G401.6 (cell line): Measurements from ENCODE around the gene WIPI1.
"Not testable (repeated sequence)": the region's sequence is repeated elsewhere in the genome, so short reads cannot be mapped to it uniquely, and the experiment has no call there.

ENCODE experiments used
- FAIRE-seq: peaks from 2 replicates; lab custom pipeline; 2012; peaks lifted over from hg19 to GRCh38; lab: Jason Lieb, UNC

Gene WIPI1

DNA sequence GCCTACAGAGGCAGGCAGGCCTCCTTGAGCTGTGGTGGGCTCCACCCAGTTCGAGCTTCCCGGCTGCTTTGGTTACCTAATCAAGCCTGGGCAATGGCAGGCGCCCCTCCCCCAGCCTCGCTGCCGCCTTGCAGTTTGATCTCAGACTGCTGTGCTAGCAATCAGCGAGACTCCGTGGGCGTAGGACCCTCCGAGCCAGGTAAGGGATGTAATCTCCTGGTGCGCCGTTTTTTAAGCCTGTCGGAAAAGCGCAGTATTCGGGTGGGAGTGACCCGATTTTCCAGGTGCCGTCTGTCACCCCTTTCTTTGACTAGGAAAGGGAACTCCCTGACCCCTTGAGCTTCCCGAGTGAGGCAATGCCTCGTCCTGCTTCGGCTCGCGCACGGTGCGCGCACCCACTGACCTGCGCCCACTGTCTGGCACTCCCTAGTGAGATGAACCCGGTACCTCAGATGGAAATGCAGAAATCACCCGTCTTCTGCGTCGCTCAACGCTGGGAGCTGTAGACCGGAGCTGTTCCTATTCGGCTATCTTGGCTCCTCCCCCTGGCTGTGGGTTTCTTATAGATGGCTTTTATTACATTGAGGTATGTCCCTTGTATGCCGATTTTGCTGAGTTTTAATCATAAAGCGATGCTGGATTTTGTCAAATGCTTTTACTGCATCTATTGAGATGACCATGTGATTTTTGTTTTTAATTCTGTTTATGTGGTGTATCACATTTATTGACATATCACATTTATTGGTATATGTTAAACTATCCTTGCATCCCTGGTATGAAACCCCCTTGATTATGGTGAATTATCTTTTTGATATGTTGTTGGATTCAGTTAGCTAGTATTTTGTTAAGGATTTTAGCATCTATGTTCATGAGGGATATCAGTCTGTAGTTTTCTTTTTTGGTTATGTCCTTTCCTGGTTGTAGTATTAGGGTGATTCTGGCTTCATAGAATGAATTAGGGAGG, 43.4 kb downstream of the WIPI1 start:
- FAIRE-seq: not testable (repeated sequence)

DNA sequence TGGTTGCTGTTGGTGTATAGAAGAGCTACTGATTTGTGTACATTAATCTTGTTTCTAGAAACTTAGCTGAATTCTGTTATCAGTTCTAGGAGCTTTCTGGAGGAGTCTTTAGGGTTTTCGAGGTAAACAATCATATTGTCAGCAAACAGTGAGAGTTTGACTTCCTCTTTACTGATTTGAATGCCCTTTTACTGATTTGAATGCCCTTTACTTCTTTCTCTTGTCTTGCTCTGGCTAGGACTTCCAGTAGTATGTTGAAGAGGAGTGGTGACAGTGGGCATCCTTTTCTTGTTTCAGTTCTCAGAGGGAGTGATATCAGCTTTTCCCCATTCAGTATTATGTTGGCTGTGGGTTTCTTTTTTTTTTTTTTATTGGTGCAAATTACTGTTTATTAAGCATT, 49.6 kb downstream of the WIPI1 start:
- FAIRE-seq: not testable (repeated sequence)

DNA sequence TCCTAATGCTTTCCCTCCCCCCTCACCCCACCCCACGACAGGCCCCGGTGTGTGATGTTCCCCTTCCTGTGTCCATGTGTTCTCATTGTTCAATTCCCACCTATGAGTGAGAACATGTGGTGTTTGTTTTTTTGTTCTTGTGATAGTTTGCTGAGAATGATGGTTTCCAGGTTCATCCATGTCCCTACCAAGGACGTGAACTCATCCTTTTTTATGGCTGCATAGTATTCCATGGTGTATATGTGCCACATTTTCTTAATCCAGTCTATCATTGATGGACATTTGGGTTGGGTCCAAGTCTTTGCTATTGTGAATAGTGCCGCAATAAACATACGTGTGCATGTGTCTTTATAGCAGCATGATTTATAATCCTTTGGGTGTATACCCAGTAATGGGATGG, 53.5 kb downstream of the WIPI1 start:
- not testable (repeated sequence) for FAIRE-seq

DNA sequence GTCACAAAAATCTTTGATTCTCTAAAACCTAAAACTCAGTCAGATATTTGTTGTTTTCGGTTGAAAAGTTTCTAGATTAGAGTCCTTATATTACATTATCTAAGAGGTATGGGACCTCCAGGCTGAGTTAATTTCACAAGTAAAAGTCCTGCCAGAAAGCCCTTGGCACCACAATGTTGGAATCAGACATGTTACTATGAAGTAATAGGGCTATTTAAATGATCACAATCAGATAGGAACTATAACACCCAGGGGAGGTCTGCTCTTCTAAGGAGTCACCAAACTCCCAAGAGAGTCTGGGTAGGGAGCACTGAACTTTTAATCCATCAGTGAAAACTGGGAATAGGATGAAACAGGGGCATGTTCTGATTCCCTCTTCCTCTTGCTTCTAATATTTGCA, 54.2 kb downstream of the WIPI1 start:
- no peak for FAIRE-seq

DNA sequence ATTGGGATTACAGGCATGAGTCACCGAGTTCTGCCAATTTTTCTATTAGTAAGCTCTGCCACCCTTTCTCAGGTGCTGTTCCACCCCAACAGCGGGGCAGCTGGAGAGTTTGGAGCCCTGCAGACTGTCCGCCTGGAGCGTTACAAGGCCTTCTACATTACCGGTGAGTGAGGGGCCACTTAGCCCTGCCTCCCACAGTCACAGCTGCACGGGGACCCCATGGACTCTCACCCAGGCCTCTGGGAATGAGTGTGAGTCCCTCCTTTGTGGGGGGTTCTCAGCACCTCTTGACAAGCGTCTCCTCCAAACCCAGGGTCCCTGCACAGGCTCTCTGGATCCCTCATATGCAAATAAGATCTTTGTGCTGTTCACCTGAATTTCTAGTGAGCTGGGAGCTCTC, 56.0 kb downstream of the WIPI1 start:
- no peak for FAIRE-seq

DNA sequence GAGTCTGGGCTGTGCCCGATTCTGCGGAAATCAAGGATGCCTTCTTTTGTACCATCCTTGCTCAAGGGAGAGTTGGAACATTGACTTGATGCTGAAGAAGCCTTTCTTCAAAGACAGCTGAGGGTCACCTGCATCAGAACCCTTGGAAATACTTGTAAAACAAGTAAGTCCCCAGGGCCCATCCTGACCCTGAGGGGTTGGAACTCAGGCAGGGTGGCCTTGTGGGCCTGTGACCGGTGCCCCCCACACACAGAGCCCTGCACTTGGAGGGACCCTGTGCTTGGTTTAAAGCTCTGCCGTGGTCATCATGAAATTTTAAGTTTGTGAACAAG, 56.9 kb downstream of the WIPI1 start:
- FAIRE-seq: no peak

DNA sequence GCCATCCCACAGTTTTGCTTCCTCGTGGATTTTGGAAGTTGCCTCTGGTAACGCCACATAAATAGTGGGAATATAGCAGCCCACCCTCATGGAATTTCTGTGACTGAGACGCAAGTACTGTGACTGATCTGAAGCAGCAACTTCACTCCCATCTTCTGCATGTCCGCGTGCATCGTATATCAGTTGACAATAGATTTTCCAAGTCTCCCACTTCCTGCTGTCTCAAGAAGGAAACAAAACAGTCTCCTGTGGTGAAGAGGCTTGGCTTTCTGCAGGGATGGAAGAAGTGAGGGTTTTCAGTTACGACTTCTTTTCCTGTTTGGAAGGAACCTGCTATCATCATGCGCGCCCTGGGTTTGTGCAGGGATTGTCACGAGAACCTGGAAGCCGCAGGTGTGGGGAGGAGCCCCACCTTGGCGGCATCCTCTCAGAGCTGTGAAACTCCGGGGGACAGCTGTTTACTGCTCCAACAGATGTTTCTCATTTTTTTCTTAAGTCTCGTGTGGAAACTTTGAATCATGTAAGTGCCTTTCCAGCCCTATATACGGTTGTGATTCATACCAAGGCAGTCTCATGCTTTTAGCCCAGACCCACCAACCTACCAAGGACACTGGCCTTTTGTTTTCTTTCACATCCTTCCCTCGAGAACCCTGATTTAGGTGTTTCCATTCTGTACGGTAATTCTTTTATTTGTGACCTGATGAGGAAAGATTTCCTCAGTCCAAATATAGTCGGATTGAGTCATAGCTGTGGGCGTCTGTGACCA, 57.5 kb downstream of the WIPI1 start:
- no peak for FAIRE-seq

DNA sequence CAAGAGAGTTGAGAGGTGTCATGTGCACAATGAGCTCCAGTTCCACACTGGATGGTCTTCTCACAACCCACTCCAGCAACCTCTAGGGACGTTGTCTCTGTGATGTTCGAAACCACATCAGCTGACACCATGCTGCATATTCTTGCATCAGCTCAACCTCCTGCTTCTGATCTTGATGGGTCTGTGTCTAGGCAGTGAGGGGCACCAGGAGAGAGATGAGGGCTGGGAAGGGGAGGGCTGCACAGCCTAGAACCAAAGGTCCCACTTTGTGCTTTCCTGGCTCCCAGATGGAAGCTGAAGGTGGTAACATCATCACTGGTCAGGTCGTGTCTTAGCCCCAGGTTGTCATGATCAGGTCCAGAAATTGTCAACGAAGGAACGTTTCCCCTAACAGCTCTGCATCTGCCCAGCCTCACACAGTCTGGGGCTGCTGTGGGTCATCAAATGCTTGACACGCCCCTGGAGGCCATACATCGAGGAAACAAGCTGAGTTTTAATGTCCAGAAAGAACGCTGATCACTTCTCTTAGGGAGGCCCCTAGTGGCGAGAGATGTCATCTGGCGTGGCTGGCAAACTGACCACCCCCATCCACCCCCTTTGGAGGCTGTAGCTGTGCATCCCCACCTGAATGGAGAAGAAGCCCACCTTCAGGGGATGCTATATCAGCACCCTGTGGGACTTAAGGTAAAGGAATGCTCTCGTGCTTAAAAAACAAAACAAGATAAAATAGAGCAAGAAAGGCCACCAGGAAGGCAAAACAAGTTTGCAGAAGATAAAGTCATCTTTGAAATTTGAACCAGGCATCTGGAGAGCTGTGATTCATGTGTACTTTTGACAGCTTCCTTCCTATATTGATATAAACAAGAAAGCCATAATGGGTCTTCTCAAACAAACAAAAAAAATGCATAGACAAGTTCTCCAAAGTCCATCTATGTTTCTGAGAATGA, 58.3 kb downstream of the WIPI1 start:
- FAIRE-seq: peak; percentile 50

DNA sequence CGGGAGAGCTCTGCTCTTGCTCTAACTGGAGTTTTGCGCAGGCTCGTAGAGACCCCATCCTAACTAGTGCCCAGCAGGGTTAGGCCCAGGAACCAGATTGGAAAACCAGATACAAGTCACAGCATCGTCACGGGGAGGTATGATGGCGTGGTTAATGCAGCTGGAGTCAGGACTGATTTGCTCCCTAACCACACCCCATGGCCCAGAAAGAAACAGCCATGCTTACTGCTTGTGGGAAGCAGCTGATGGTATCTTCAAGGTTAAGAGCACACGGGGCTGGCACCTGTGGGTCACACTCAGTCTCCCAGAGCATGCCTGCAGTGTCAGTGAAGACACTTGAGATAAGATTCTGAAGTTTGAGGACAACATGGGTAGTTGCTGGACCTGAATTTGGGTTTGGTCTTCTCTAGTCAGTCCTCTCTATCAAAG, 60.2 kb downstream of the WIPI1 start:
- no peak for FAIRE-seq

DNA sequence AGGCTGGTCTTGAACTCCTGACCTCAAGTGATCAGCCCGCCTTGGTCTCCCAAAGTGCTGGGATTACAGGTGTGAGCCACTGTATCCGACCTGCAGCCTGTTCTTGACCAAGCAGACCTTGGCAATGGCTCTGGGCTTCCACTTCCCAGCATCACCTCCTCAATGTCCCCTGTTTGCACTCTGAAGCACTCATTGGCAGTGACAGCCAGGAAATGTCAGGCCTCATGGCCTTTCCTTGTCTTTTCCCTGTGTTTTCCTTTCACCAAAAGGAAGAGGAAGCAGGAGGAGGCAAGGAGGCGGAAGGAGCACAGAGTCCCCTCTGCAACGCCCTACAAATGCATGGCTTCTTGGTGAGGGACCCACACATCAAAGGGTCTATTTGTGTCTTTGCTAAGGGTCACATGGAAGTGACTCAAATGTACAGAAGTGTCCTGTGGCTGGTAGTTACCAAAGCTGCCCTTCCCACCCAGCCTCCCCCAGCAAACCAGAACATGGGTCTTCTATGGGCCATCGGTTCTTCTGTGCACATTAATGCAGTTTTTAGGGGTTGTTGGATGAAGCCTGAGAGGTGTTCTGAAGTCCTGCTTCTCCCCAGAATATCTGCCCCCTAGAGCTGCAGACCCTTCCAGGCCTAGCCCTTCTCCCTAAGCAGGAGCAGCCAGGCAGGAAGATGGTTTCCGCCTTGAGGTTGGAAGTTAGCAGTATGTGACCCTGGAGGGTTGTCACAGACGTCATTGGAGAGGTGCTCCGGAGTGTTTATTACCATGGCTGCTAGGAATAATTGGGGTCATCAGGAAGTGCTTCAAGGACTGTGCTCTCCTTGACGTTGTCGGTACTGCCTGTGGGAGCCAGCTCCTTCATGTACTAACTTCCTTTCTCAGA, 60.8 kb downstream of the WIPI1 start:
- FAIRE-seq: no peak

DNA sequence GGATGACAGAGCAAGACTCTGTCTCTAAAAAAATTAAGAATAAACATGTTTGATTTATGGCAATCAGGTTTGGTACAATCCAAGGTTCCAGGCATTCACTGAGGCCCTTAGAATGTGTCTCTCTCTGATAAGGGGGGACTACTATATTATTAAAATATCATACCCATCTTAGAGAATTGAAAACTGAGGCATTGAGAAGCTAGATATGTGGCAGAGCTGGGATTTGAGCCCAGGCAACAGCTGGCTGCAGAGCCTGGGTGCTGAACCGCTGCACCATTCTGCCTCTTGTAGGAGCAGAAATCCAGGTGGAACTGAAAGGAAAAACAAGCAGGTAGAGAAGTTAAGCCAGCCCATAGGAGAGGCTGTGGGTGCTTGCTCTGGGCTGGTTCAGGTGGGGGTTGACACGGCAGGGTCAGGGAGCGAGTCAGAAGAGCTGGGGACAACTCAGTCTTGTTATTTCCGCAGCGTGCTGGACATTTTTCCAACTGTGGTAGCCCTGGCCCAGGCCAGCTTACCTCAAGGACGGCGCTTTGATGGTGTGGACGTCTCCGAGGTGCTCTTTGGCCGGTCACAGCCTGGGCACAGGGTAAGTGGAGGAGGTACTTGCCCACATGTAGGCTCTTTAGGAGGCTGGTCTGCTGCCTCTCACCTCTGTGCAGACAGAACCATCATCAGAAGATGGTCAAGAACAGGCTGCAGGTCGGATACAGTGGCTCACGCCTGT, 62.5 kb downstream of the WIPI1 start:
- FAIRE-seq: no peak

DNA sequence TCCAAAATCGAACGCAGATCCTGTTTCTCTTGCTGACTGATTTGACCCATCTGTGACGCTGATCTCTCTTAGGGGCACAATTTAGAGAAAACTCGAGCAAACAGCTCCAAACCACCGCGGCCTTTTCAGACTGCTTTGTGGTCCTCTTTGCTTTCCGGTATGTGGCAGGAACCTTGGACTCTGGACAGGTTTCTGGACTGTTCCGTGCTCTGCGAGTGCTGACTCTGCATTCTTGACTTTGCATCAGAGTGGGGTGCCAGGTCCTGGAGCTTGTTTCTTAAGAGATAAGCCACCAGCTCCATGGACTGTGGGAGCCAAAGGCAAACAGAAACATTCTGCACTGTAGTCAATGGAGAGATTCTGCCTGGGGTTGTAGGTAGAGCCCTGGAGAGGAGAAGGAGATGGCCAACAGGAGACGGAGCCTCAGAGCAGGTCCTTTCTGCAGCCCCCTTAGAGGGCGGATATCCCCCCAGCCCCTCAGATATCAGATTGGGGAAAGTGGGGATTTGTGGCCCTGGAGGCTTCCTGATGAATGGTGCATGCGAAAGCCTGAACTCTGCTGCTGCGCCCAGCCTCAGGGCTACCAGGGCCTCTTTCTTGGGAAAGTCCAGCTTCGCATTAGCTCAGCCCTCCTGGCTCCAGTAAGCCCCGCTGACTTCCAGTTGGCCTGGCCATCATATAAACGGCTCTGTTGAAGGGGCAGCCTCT, 65.6 kb downstream of the WIPI1 start:
- FAIRE-seq: no peak

DNA sequence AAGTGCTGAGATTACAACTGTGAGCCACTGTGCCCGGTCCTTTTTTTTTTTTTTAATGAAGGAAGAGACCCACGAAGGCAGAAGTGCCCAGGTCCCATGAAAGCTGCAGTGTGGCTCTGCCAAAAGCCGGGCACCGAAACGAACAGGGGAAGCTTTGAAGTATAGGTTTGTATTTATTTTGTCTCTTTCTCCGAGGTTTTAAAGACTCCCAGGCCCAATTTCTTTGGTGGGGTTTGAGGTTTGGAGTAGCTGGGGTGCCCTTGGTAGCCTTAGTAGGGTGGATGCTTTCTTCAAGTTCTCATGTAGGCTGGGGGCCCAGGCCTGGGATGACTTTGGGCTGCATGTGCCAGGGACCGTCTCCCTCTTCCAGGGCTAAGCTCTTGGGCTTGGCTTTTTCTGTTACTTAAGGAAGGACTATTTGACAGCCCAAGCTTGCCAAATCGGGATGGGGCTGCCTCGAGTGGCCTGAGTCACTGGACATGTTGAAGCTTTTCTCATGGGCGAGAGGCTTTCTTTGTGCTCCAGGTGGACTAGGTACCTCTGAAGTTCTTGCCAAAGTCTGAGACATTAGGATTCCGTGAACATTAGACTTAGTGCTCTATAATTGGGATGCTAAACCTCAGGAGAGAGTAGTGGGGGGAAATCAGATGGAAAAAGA, 66.3 kb downstream of the WIPI1 start:
- no peak for FAIRE-seq

DNA sequence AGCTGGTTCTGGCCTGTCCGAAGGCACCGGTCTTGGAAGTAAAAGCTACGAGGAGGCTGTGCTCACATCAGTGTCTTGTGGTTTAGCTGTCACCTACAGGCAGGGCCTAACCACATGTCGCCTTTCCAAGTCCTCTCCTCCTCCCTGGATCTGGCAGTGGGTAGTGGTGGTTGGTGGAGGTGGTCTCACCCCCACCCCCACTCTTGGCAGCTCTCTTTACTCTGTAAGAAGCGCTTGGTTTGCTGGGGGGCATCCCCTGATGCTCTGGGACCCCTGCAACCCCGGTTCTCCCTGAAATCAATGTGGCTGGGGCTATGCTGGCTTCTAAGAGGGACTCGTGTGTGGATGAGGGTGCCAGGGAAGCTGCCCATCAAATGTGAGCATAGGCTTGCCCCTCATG, 68.3 kb downstream of the WIPI1 start:
- FAIRE-seq: no peak

DNA sequence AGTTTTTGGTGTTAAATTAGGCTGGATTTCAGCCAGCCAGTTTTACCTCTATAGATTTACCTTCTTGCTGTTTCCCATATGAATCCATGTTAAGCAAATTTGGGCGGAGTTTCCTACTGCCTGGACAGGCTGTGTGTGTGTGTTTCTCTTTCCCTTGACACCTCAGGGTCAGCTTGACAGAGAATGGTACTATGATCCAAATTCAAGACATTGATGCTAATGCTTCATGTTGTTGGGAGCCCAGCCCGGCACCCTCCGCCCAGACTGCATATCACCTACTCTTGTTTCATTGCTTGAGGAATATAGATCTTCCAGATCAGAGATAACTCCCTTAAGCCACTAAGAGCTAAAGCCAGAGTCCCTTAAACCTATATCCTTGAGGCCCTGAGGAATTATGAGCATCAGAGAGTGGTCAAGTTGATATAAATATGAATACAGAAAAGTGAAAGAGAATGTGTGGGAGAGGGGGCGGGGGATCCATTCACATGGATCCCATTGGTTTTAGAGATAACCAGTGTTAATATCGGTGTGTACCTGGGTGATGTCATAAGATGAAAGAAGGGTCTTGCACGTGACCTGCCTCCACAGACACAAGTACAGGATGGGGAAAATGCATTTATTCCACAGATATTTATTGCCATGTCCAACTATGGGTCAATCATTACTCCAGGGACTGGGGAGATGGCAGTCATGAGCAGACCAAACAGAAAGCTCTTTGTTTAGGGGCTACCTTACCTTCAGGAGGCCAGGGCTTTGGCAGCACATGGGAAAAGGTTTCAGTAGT, 69.7 kb downstream of the WIPI1 start:
- FAIRE-seq: no peak

DNA sequence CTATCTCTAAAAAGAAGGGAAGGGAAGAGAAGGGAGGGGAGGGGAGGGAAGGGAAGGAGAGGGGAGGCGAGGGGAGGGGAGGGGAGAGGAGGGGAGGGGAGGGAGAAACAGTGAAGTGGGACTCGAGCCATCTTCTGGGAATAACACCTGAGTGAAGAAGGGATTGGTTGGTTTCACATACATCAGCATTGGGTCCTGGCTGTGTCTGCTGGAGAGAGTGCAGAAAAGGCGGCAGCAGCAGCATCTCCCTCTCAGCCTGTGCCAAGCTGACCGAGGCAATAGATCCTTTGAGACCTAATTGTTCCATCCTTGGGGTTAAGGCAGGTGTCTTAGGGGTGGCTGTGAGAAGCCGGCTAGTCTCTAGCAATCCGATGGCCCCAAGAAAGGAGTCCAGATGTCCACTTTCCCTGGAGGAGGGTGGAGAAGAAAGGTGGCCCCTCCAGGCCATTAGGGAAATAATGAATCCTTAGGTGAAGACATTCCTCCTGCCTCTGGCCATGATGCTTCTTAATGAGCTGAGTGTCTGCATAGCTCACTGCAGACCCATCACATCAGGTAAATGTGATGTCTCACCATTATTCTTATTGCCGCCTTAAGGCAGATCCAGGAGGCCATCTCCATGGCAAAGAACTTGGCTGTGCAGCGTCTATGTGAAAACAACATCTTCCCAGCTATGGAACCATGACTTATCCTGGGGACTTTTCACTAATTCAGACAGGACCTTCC, 71.6 kb downstream of the WIPI1 start:
- FAIRE-seq: no peak

DNA sequence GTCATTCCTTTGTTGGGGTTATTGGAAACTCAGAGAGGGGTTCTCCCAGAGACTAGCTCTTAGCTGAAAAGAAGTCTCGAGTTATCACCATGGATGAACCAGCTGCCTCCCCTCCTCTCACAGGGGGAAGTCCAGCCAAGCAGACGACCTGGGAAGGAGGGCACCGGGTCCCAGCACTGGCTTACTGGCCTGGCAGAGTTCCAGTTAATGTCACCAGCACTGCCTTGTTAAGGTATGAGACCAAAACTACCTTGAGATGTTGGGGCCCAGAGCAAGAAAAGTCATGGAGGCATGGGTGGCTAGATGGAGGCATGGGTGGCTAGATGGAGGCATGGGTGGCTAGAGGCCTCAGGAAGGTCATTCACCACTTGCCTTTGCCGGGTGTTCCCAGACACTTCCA, 72.4 kb downstream of the WIPI1 start:
- FAIRE-seq: no peak

DNA sequence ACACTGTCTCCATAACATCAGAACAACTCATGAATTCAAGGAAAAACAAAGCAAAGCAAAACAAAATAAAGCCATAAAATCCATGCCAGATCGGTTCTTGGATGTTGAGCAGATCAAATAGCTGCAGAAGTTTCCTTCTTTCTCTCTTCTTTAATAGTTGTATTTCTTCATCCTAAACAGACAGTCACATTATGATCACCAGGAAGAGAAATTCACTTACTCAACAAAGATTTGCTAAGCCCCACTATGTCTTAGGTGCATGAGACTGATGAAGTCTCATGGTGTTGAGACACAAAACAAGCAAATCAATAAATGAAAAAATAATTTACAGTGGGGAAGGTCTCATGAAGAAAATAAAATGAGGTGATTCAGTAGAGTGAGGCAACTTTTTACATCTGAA, 72.8 kb downstream of the WIPI1 start:
- FAIRE-seq: no peak
